Activated CD4-positive, alpha-beta T cell treated with anti-CD3 and anti-CD28 coated beads for 24 hours (primary cell): Measurements from ENCODE around the gene MLH1.
"Not testable (repeated sequence)": the region's sequence is repeated elsewhere in the genome, so short reads cannot be mapped to it uniquely, and the experiment has no call there.

ENCODE experiments used
- DNase-seq, 2 donors: peaks; one replicate each; pipeline ENCODE4 v3.0.0-alpha.2; 2020; ENCODE audit warnings: low read depth in 2 of 2

Gene MLH1

GRCh38 chr3:36993326-36994283 is at the start of gene MLH1:
Gene MLH1 (plus strand): TSS chr3:36993518. CDS start chr3:36993548, 30 bp downstream.
- DNase-seq: peak; percentile 94 to 99

GRCh38 chr3:36943601-36944000 is 49.7 kb upstream of the MLH1 start:
- no peak for DNase-seq

- DNase-seq: peak; percentile 7 to 22
Observed at GRCh38 chr3:36944012-36944640, 49.2 kb upstream of the MLH1 start.

- peak; percentile 64 to 69 for DNase-seq
Observed at GRCh38 chr3:36944641-36945270, 48.6 kb upstream of the MLH1 start, which contains the start of gene TRANK1. Gene TRANK1 (minus strand): TSS chr3:36945054. CDS start chr3:36944809, 245 bp downstream.

- no peak for DNase-seq
Observed at GRCh38 chr3:36945333-36945980, 47.9 kb upstream of the MLH1 start.

GRCh38 chr3:36947814-36948213 is 45.5 kb upstream of the MLH1 start:
- not testable (repeated sequence) for DNase-seq

- DNase-seq: no peak
Observed at GRCh38 chr3:36954452-36955134, 38.7 kb upstream of the MLH1 start.

GRCh38 chr3:36956155-36956554 is 37.2 kb upstream of the MLH1 start:
- DNase-seq: no peak

- DNase-seq: no peak
Observed at GRCh38 chr3:36957063-36957462, 36.3 kb upstream of the MLH1 start.

- DNase-seq: no peak
Observed at GRCh38 chr3:36957862-36958686, 35.2 kb upstream of the MLH1 start.

GRCh38 chr3:36959821-36960220 is 33.5 kb upstream of the MLH1 start:
- DNase-seq: no peak

GRCh38 chr3:36960502-36960901 is 32.8 kb upstream of the MLH1 start:
- no peak for DNase-seq

GRCh38 chr3:36963008-36963407 is 30.3 kb upstream of the MLH1 start:
- DNase-seq: not testable (repeated sequence)

- no peak for DNase-seq
Observed at GRCh38 chr3:36964331-36964730, 29.0 kb upstream of the MLH1 start.

GRCh38 chr3:36964817-36965216 is 28.5 kb upstream of the MLH1 start:
- no peak for DNase-seq

GRCh38 chr3:36965440-36965839 is 27.9 kb upstream of the MLH1 start:
- DNase-seq: no peak

- no peak for DNase-seq
Observed at GRCh38 chr3:36969085-36969484, 24.2 kb upstream of the MLH1 start.

GRCh38 chr3:36969540-36970432 is 23.5 kb upstream of the MLH1 start:
- no peak for DNase-seq

- DNase-seq: no peak
Observed at GRCh38 chr3:36972163-36972562, 21.2 kb upstream of the MLH1 start.
